HepG2 (cell line): ENCODE results near the gene FPR3. TPM values are rescaled to one million over a fixed set of nuclear protein-coding genes. Genes with fewer than 3 reads are reported as not detected.

Experiments
- ATAC-seq: fragments of 200-7000 bp; cut with Tn5 transposase; 3 replicates; pipeline ENCODE4 v1.9.1; 2020; ENCODE audit warnings: mild to moderate bottlenecking, moderate library complexity
- BruUV-seq: library from RNA; stranded (reverse); fragments of 400-500 nt; replicated peaks from 2 replicates; lab custom pipeline; 2021; lab: Mats Ljungman, UMichigan
- CTCF ChIA-PET: fragments of 300-600 bp; formaldehyde crosslinking; extraction: SDS; loops from one replicate; lab custom pipeline; 2021; ENCODE audit warnings: low total read pairs, inconsistent platforms, low intra/inter-chr PET ratio; lab: Yijun Ruan, JAX
- POLR2A ChIA-PET: fragments of 350-600 bp; sonication (Branson Sonifier 250); formaldehyde crosslinking; loops from one replicate; lab custom pipeline; 2020; ENCODE audit warnings: antibody characterized with exemption, inconsistent platforms; lab: Yijun Ruan, JAX
- DNase-seq: peaks from one replicate; pipeline ENCODE4 v3.0.0-alpha.2; 2015; ENCODE audit warnings: low spot score
- FAIRE-seq: peaks from 3 replicates; lab custom pipeline; 2011; peaks lifted over from hg19 to GRCh38; lab: Jason Lieb, UNC
- H2AFZ ChIP-seq: one replicate; pipeline ENCODE4 v1.6.1; 2011; ENCODE audit warnings: low read length, inconsistent platforms
- H3K27ac ChIP-seq: fragments of 300-600 bp; 3 replicates; pipeline ENCODE4 v1.8.0; 2011; ENCODE audit warnings: mixed run types, mild to moderate bottlenecking, mixed read lengths, low read length, inconsistent platforms; ENCODE audit not compliant: insufficient read depth; ENCODE audit errors: extremely low read length
- H3K27me3 ChIP-seq, 2 experiments: fragments of 200-600 bp in 1 of 2; 2 replicates in 1 of 2; 3 replicates in 1 of 2; pipeline versions ENCODE4 v1.6.0 to v1.8.0; 2011; ENCODE audit warnings: low read length in 2 of 2, mild to moderate bottlenecking in 2 of 2, moderate library complexity in 2 of 2, inconsistent platforms in 1 of 2; ENCODE audit not compliant: insufficient read depth in 2 of 2, control insufficient read depth in 1 of 2
- H3K36me3 ChIP-seq, 2 experiments: fragments of 200-600 bp in 1 of 2; replicated peaks in 1 of 2; 2 replicates in 1 of 2; 3 replicates in 1 of 2; pipeline versions ENCODE4 v1.5.1 to v1.8.0; 2011; ENCODE audit warnings: low read length in 2 of 2, inconsistent platforms in 1 of 2; ENCODE audit not compliant: insufficient read depth in 2 of 2, control insufficient read depth in 1 of 2
- H3K4me1 ChIP-seq: 2 replicates; pipeline ENCODE4 v1.5.1; 2012; ENCODE audit warnings: low read length, inconsistent platforms; ENCODE audit not compliant: insufficient read depth
- H3K4me2 ChIP-seq: 2 replicates; pipeline ENCODE4 v1.6.0; 2011; ENCODE audit warnings: low read depth, low read length, inconsistent platforms
- H3K4me3 ChIP-seq, 3 experiments: fragments of 200-600 bp in 1 of 3; sonication (generic), shearing (Covaris generic) in 1 of 3; replicated peaks in 1 of 3; 2 replicates each; pipeline ENCODE4 v1.5.1; 2011 to 2016; ENCODE audit warnings: low read length in 3 of 3, inconsistent platforms in 2 of 3, low read depth in 2 of 3, mild to moderate bottlenecking in 2 of 3, control low read depth in 1 of 3, mixed read lengths in 1 of 3; ENCODE audit not compliant: insufficient read depth in 1 of 3
- H3K79me2 ChIP-seq: one replicate; pipeline ENCODE4 v1.6.1; 2011; ENCODE audit warnings: low read length, inconsistent platforms; ENCODE audit not compliant: insufficient read depth
- H3K9ac ChIP-seq: 2 replicates; pipeline ENCODE4 v1.6.0; 2011; ENCODE audit warnings: mild to moderate bottlenecking, low read depth, low read length, inconsistent platforms; ENCODE audit not compliant: insufficient read depth
- H3K9me3 ChIP-seq: 2 replicates; pipeline ENCODE4 v1.5.1; 2012; ENCODE audit warnings: mild to moderate bottlenecking, low read length
- H4K20me1 ChIP-seq: 2 replicates; pipeline ENCODE4 v1.6.0; 2011; ENCODE audit warnings: inconsistent platforms, mild to moderate bottlenecking, low read length, moderate library complexity; ENCODE audit not compliant: insufficient read depth
- MBD4 ChIP-seq: IDR thresholded peaks from 2 replicates; pipeline ENCODE4 v1.6.1; 2012; ENCODE audit warnings: low read length, inconsistent platforms, borderline replicate concordance
- RAD51 ChIP-seq: fragments of 450-650 bp; IDR thresholded peaks from 2 replicates; pipeline ENCODE4 v1.6.1; 2016; ENCODE audit warnings: borderline replicate concordance
- ZFP62 ChIP-seq: sonication (generic); formaldehyde crosslinking; IDR thresholded peaks from 2 replicates; pipeline ENCODE4 v1.4.0; 2020; ENCODE audit warnings: missing genetic modification reagents
- ZNF317 ChIP-seq: sonication (generic); formaldehyde crosslinking; IDR thresholded peaks from 2 replicates; pipeline ENCODE4 v1.5.0; 2020; ENCODE audit warnings: mild to moderate bottlenecking, missing genetic modification reagents
- ZNF572 ChIP-seq: sonication (generic); formaldehyde crosslinking; IDR thresholded peaks from 2 replicates; pipeline ENCODE4 v1.5.1; 2020; ENCODE audit warnings: mild to moderate bottlenecking, missing genetic modification reagents
- ZNF749 ChIP-seq: sonication (generic); formaldehyde crosslinking; IDR thresholded peaks from 2 replicates; pipeline ENCODE4 v1.8.0; 2022; ENCODE audit warnings: mild to moderate bottlenecking, missing genetic modification reagents, moderate library complexity, borderline replicate concordance
- ZXDC ChIP-seq: sonication (generic); formaldehyde crosslinking; IDR thresholded peaks from 2 replicates; pipeline ENCODE4 v1.5.0; 2020; ENCODE audit warnings: mild to moderate bottlenecking, missing genetic modification reagents
- WGBS: methylation state at CpG from one replicate; pipeline ENCODE4 v1.1.6; 2017; ENCODE audit warnings: low lambda C conversion rate; 5-methylcytosine and 5-hydroxymethylcytosine counted together
- in situ Hi-C: cut with HindIII; loops from 2 replicates; pipeline ENCODE4 v1.10.0; 2017; ENCODE audit warnings: low pct_unique_long_range_greater_than_20kb; ENCODE audit not compliant: extremely low pct_ligation_motif_present
- intact Hi-C: fragments of 100-400 bp; cut with micrococcal nuclease; formaldehyde crosslinking; loops from one replicate; pipeline ENCODE4 v1.10.0; 2022; ENCODE audit not compliant: unreplicated experiment
- polyA plus RNA-seq, 8 experiments: library from polyadenylated mRNA; depleted of rRNA in 3 of 8; stranded (reverse) in 7 of 8; unstranded in 1 of 8; fragments of >200 nt; fragmentation: Illumina TruSeq in 4 of 8; extraction: Trizol in 4 of 8; gene quantifications; 2 replicates each; pipeline versions ENCODE4 v1.2.1 to v1.2.3, GENCODE V29; 2011 to 2016; ENCODE audit warnings: low read depth in 4 of 8, missing spikeins in 1 of 8, mixed read lengths in 1 of 8; ENCODE audit not compliant: insufficient read depth in 1 of 8
- total RNA-seq, 5 experiments: library from RNA; depleted of rRNA; stranded (reverse); fragments of >200 nt; fragmentation: Illumina TruSeq; extraction: Trizol; gene quantifications; 2 replicates each; pipeline ENCODE4 v1.2.3, GENCODE V29; 2016; ENCODE audit warnings: low read depth in 1 of 5

FPR3 gene
- total and polyA plus RNA-seq, 2 of the 13 experiments (the other 11 are each of a cell fraction or from before 2014, with no cell fraction given) = not detected

GRCh38 chr19:51789061-51789795 is 5.7 kb upstream of the FPR3 start:
- WGBS = 0% methylated on average over 4 of the region's 6 CpGs
- Histone ChIP-seq H3K79me2 (no peaks in the 10 kb centered on the region), H4K20me1 (no peaks in the 10 kb centered on the region), H2AFZ (no peak overlapping the region), H3K4me2 (no peak overlapping the region), H3K36me3 (no peaks in the 10 kb centered on the region), H3K9ac (no peak overlapping the region), H3K27ac (no peak overlapping the region), H3K9me3 (peaks cover 3% of the 10 kb centered on the region; the same call in 1 of the 2 replicates), H3K27me3 (no peaks in the 10 kb centered on the region), H3K4me3 (no peak overlapping the region), H3K4me1 (no peaks in the 10 kb centered on the region)
- DNase-seq (no peak), FAIRE-seq (no peak), ATAC-seq (no peak)
- in situ Hi-C loops (no loop called here), intact Hi-C loops (no loop called here)
- no peak for TF ChIP-seq RAD51
- TF ChIP-seq ZFP62 (CRISPR knock-in tag) = no peak
- TF ChIP-seq ZXDC (CRISPR knock-in tag) = no peak
- TF ChIP-seq ZNF317 (CRISPR knock-in tag) = no peak
- no peak for TF ChIP-seq ZNF749 (CRISPR knock-in tag)
- no peak for TF ChIP-seq ZNF572 (CRISPR knock-in tag)
- TF ChIP-seq MBD4 = no peak
- ChIA-PET POLR2A (no interaction called here), CTCF (no interaction called here)
- no TSS peak for BruUV-seq
